ENCODE data around the gene BAIAP2. TPM values are rescaled to one million over a fixed set of nuclear protein-coding genes. Genes with fewer than 3 reads are reported as not detected.

The BAIAP2 gene
- total RNA-seq, 2 donors from 2014 or later, result 9.9 to 15.6 TPM

DNA sequence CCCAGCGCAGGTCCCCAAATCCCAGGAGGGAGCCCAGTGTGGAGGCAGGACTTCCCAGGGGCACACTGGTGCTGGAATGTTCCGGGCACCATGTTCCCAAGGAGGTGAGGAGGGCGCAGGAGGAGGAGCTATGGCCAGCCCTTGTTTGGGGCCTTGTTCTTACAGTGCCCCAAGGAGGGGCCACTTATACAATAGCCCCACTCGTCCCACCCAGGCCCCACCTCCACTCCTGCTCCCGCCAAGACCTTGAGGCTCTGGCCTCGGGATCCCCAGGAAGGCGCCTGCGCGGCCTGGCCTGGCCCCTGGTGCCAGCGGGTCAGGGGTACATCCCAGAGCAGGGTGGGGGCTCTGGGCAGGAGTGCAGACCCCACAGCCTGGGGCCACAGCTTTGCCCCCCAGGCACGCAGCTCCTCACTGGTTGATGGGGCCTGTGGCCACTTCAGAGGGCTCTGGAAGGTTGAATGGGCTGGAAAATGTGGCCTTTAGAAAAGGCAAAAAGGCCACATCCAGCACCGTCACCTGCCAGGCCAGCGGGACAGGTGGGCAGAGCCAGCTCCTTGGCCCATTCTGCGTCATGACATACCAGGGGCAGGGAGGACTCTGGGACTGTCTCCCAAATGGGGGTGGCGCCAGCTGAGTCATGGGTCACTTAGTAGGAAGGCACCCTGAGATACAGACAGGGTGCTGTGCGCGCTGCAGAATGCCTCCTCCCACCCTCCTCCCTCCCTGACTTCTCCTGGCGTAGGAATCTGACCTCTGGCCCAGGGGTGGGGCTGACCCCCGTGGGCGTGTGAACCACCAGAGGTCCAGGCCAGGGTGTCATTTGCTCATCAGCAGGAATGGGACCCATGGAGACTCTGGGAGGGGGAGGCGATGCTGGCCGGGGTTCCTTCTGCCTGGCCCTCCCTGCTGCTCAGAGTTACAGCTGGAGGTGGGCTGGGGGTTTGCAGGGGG, 98.1 kb downstream of the BAIAP2 start:
- H3K36me3 ChIP-seq, result no peaks in the 10 kb centered on the region
- H3K4me1 ChIP-seq (ENCODE audit: control insufficient read depth in 1 of 2, low read depth in 2 of 2), result no peaks in the 10 kb centered on the region
- H3K27me3 ChIP-seq (replicated peaks; ENCODE audit: insufficient read depth), result no peaks in the 10 kb centered on the region
- H3K9me3 ChIP-seq, result no peaks in the 10 kb centered on the region
- no peak overlapping the region for H3K4me3 ChIP-seq
- TF ChIP-seq, protein P1, sequence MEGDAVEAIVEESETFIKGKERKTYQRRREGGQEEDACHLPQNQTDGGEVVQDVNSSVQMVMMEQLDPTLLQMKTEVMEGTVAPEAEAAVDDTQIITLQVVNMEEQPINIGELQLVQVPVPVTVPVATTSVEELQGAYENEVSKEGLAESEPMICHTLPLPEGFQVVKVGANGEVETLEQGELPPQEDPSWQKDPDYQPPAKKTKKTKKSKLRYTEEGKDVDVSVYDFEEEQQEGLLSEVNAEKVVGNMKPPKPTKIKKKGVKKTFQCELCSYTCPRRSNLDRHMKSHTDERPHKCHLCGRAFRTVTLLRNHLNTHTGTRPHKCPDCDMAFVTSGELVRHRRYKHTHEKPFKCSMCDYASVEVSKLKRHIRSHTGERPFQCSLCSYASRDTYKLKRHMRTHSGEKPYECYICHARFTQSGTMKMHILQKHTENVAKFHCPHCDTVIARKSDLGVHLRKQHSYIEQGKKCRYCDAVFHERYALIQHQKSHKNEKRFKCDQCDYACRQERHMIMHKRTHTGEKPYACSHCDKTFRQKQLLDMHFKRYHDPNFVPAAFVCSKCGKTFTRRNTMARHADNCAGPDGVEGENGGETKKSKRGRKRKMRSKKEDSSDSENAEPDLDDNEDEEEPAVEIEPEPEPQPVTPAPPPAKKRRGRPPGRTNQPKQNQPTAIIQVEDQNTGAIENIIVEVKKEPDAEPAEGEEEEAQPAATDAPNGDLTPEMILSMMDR (IDR thresholded peaks at IDR 0.05), result no peak
- ATAC-seq (ENCODE audit: insufficient number of reproducible peaks, low FRiP score, low read depth) (no peak), DNase-seq (ENCODE audit: low spot score) (no peak)
- H3K27ac ChIP-seq, result no peak overlapping the region

DNA sequence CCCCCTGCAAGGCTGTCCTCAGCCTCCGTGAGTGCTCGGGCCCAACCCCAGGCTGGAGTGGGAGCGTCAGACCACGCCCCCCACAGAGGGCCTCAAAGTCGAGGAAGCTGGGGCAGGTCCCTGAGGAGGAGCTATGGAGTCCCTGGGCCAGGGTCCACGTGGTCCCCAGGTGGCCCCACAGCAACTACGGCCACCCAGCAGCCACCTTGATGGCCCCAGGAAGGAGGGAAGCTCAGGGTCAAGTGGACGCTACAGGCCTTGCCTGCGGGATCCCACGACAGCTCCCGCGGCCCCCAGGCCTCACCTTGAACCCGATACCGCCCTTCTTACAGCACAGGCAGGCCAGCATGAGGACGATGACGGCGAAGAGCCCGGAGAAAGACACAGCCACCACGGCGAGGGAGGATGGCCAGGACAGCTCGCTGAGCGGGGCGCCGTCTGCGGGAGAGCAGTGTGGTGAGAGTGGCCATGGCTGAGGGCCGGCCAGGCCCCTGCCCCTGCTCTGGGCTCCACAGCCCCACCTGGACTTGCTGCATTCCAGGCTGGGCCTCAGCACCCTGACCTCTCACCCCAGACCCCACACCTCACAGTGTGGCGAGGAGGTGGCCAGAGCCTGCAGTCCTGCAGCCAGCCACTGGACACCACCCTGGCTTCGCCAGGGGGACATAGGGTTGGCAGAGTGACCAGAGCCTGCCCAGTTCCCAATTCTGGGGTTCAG, 99.3 kb downstream of the BAIAP2 start:
- no peak overlapping the region for H3K4me3 ChIP-seq

DNA sequence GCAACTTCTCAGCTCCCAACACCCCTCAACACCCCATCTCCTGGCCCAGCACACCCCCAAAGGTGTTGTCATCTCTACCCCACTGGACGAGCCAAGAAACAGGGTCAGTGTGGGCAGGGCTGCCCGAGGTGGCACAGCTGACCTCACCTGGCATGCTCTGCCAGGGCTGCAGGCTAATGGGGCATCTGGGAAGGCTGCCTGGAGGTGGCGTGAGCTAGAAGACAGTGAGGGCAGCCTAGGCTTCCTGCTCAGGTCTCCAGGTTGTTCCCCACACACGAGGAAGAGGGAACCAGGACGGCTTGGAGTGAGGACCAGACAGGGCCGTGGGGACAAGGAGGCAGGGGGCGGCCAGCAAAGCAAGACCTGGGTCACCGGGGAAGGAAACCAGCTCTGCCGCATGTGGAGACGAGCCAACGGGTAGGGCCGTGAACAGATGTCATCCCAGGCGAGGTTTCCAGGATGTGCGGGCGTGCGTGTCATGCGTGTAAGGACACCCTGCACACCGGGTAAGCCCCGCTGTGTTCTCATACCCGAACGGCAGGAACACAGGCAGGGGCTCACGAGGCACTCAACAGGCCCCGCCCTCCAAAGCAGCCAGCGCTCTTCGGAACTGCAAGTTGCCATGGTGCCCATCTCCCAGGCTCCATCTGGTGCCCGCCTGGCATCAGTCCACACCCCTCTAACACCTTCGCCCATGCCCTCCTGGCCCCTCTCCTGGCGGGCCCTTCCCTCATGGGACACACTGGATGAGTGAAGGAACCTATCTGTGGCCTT, 100.7 kb downstream of the BAIAP2 start:
- no peak for ATAC-seq (ENCODE audit: insufficient number of reproducible peaks, low FRiP score, low read depth)
- TF ChIP-seq, protein P1 (IDR thresholded peaks at IDR 0.05), result no peak

More for the DNA sequence above, 99.3 kb downstream of the BAIAP2 start:
- H3K4me1 ChIP-seq (ENCODE audit: control insufficient read depth in 1 of 2, low read depth in 2 of 2), result no peaks in the 10 kb centered on the region
- DNase-seq (ENCODE audit: low spot score), result no peak
- no peaks in the 10 kb centered on the region for H3K27me3 ChIP-seq (replicated peaks; ENCODE audit: insufficient read depth)
- H3K9me3 ChIP-seq, result no peaks in the 10 kb centered on the region
- no peaks in the 10 kb centered on the region for H3K36me3 ChIP-seq
- TF ChIP-seq, protein P1 (IDR thresholded peaks at IDR 0.05), result no peak
- H3K27ac ChIP-seq, result no peak overlapping the region
- no peak for ATAC-seq (ENCODE audit: insufficient number of reproducible peaks, low FRiP score, low read depth)

DNA sequence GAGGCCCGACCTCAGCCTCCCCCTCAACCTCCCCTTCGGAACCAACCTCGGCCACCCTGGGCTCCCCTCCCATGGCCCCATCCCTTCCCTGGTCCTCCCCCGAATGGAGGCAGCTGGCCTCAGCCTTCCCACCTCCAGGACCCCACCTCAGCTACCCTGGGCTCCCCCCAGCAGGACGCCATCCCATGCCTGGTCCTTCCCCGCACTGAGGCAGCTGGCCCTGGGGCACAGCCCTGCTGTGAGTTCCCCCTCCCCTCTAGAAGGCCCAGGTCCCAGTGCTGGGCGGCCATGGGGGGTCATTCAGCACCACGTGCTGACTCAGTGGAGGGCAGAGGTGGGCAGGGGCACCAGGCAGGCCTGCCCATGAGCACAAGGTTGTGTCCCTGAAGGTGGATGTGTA, 101.4 kb downstream of the BAIAP2 start:
- ATAC-seq (ENCODE audit: insufficient number of reproducible peaks, low FRiP score, low read depth) (no peak), DNase-seq (ENCODE audit: low spot score) (no peak)
- no peak overlapping the region for H3K4me3 ChIP-seq
- TF ChIP-seq, protein P1 (IDR thresholded peaks at IDR 0.05), result no peak
- no peak overlapping the region for H3K27ac ChIP-seq
- H3K4me1 ChIP-seq (ENCODE audit: control insufficient read depth in 1 of 2, low read depth in 2 of 2), result no peaks in the 10 kb centered on the region
- H3K27me3 ChIP-seq (replicated peaks; ENCODE audit: insufficient read depth), result no peaks in the 10 kb centered on the region
- H3K36me3 ChIP-seq, result no peaks in the 10 kb centered on the region
- no peaks in the 10 kb centered on the region for H3K9me3 ChIP-seq

More for the DNA sequence above, 100.7 kb downstream of the BAIAP2 start:
- no peak for DNase-seq (ENCODE audit: low spot score)
- no peak overlapping the region for H3K27ac ChIP-seq
- no peaks in the 10 kb centered on the region for H3K9me3 ChIP-seq
- no peaks in the 10 kb centered on the region for H3K4me1 ChIP-seq (ENCODE audit: control insufficient read depth in 1 of 2, low read depth in 2 of 2)
- no peaks in the 10 kb centered on the region for H3K36me3 ChIP-seq
- no peak overlapping the region for H3K4me3 ChIP-seq
- H3K27me3 ChIP-seq (replicated peaks; ENCODE audit: insufficient read depth), result no peaks in the 10 kb centered on the region
